ENCODE results near the gene TBXAS1. TPM values are rescaled to one million over a fixed set of nuclear protein-coding genes. Genes with fewer than 3 reads are reported as not detected.

TBXAS1 gene
- polyA plus RNA-seq, 3 donors: 24.4 to 34.5 (median 30.7) TPM

- no peak for DNase-seq (ENCODE audit: extremely low read depth in 1 of 11, low read depth in 9 of 11, low spot score in 4 of 11)
Observed at GRCh38 chr7:140044251-140044650, 215.2 kb downstream of the TBXAS1 start.

- no peak for DNase-seq (ENCODE audit: extremely low read depth in 1 of 11, low read depth in 9 of 11, low spot score in 4 of 11)
Observed at GRCh38 chr7:140045697-140046096, 216.6 kb downstream of the TBXAS1 start.

GRCh38 chr7:140047197-140047596 lies 218.1 kb downstream of the TBXAS1 start:
- no peak for DNase-seq (ENCODE audit: extremely low read depth in 1 of 11, low read depth in 9 of 11, low spot score in 4 of 11)

- no peak for DNase-seq (ENCODE audit: extremely low read depth in 1 of 11, low read depth in 9 of 11, low spot score in 4 of 11)
Observed at GRCh38 chr7:140048138-140048537, 219.1 kb downstream of the TBXAS1 start.

- DNase-seq (ENCODE audit: extremely low read depth in 1 of 11, low read depth in 9 of 11, low spot score in 4 of 11): no peak
Observed at GRCh38 chr7:140048989-140049338, 219.9 kb downstream of the TBXAS1 start.

- DNase-seq (ENCODE audit: extremely low read depth in 1 of 11, low read depth in 9 of 11, low spot score in 4 of 11): no peak
Observed at GRCh38 chr7:140049339-140050024, 220.4 kb downstream of the TBXAS1 start.

- no peak for DNase-seq (ENCODE audit: extremely low read depth in 1 of 11, low read depth in 9 of 11, low spot score in 4 of 11)
Observed at GRCh38 chr7:140050100-140050499, 221.0 kb downstream of the TBXAS1 start.

- no peak for DNase-seq (ENCODE audit: extremely low read depth in 1 of 11, low read depth in 9 of 11, low spot score in 4 of 11)
Observed at GRCh38 chr7:140051820-140052219, 222.8 kb downstream of the TBXAS1 start.

GRCh38 chr7:140053812-140054539 lies 224.9 kb downstream of the TBXAS1 start:
- no peak for DNase-seq (ENCODE audit: extremely low read depth in 1 of 11, low read depth in 9 of 11, low spot score in 4 of 11)

- DNase-seq (ENCODE audit: extremely low read depth in 1 of 11, low read depth in 9 of 11, low spot score in 4 of 11): no peak
Observed at GRCh38 chr7:140054751-140055150, 225.7 kb downstream of the TBXAS1 start.

- no peak for DNase-seq (ENCODE audit: extremely low read depth in 1 of 11, low read depth in 9 of 11, low spot score in 4 of 11)
Observed at GRCh38 chr7:140055833-140056232, 226.8 kb downstream of the TBXAS1 start.

- no peak for DNase-seq (ENCODE audit: extremely low read depth in 1 of 11, low read depth in 9 of 11, low spot score in 4 of 11)
Observed at GRCh38 chr7:140056431-140057142, 227.5 kb downstream of the TBXAS1 start.

- DNase-seq (ENCODE audit: extremely low read depth in 1 of 11, low read depth in 9 of 11, low spot score in 4 of 11): no peak
Observed at GRCh38 chr7:140057143-140057535, 228.1 kb downstream of the TBXAS1 start.

- DNase-seq (ENCODE audit: extremely low read depth in 1 of 11, low read depth in 9 of 11, low spot score in 4 of 11): no peak
Observed at GRCh38 chr7:140058517-140058916, 229.5 kb downstream of the TBXAS1 start.

- no peak for DNase-seq (ENCODE audit: extremely low read depth in 1 of 11, low read depth in 9 of 11, low spot score in 4 of 11)
Observed at GRCh38 chr7:140059273-140060242, 230.5 kb downstream of the TBXAS1 start.

- no peak for DNase-seq (ENCODE audit: extremely low read depth in 1 of 11, low read depth in 9 of 11, low spot score in 4 of 11)
Observed at GRCh38 chr7:140060243-140060630, 231.2 kb downstream of the TBXAS1 start.

- no peak for DNase-seq (ENCODE audit: extremely low read depth in 1 of 11, low read depth in 9 of 11, low spot score in 4 of 11)
Observed at GRCh38 chr7:140060788-140061606, 231.9 kb downstream of the TBXAS1 start.

- no peak for DNase-seq (ENCODE audit: extremely low read depth in 1 of 11, low read depth in 9 of 11, low spot score in 4 of 11)
Observed at GRCh38 chr7:140061607-140061930, 232.5 kb downstream of the TBXAS1 start.

All from renal cortex interstitium (tissue), 11 donors.